DMS153 treated with DMSO at 0.1 percent for 48 hours (cell line): Measurements from ENCODE around the gene YIF1A.
"Not testable (repeated sequence)": the region's sequence is repeated elsewhere in the genome, so short reads cannot be mapped to it uniquely, and the experiment has no call there.

Source experiments
- DNase-seq: peaks from one replicate; lab custom pipeline; 2025; ENCODE audit not compliant: unreplicated experiment; lab: John Stamatoyannopoulos, UW

The YIF1A gene

GRCh38 chr11:66271816-66272215, 17.1 kb downstream of the YIF1A start:
- no peak for DNase-seq

DNA sequence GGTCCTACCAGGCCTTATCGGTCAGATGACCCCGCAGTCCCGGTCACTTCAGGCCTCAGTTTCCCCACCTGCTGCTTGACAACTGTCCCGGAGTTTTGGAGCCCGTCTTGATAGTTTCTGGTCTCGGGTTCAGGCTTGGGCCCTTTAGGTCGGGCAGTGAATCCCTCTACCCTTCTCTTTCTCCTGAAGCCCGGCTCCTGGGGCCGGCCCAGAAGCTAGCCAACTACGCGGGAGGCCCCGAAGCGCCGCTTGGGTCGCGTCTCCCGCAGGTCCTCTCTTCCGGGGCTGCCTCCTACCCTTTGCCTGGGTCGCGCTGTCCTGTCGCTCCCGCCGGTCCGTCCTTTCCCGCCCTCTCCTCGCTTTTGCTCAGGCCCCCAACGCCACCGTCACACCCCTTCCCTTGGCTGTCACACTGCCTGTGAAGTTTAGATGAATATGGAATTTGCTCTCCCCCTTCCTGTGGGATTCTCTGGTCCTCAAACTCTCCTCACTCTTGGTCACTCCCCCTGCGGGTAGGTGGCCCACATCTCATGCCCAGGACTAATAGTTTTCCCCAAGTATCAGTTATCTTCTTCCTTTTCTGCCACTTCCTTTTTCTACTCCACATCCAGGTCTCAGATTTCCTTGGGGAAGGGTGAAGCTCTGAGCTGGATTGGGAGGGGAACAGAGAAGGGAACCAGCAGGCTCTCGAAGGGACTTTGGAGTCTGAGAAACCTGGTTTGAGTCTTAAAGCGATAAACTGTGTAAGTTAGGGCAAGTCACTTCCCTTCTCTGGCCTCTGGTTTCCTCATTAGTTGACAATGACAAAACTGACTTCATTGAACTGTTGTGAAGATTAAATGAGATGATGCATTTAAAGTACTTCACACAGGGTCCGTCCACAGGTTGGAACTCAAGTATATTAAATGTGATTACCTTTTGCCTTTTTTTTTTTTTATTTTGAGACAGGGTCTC, 19.7 kb downstream of the YIF1A start:
- DNase-seq: no peak

DNA sequence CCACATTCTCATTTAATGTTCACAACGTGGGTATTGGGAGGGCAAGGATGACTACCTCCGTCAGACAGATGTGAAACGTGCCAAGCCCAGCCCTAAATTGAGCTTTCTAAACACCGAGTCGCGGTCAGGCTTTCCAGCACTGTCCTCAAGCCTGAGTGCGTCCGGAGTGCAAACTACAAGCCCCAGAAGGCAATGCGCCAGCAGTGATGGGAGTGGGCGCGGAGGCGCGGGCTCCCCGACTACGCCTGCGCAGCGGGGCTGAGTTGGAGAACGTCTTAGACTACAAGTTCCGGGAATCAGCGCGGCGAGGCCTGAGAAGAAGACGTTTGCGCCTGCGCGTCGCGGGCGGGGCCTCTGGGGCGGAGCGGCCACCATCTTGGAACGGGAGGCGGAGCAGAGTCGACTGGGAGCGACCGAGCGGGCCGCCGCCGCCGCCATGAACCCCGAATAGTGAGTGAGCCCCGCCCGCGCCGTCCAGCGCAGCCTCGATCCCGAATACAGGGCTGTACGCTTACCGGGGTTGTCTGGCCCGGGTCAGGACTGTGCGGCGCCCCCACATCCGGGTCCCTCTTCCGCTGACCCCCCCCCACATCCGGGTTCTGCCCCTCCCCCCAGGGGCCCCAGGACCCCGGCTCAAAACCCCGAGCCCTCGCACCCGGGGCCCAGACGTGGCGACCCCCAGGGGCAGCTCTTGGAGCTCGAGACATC, 20.5 kb downstream of the YIF1A start, which contains the start of gene RAB1B:
TSS of gene RAB1B (plus strand) at position 396 of the 708 bp plus-strand sequence. CDS start at position 437, 41 bp downstream.
- peak; percentile 97 for DNase-seq

DNA sequence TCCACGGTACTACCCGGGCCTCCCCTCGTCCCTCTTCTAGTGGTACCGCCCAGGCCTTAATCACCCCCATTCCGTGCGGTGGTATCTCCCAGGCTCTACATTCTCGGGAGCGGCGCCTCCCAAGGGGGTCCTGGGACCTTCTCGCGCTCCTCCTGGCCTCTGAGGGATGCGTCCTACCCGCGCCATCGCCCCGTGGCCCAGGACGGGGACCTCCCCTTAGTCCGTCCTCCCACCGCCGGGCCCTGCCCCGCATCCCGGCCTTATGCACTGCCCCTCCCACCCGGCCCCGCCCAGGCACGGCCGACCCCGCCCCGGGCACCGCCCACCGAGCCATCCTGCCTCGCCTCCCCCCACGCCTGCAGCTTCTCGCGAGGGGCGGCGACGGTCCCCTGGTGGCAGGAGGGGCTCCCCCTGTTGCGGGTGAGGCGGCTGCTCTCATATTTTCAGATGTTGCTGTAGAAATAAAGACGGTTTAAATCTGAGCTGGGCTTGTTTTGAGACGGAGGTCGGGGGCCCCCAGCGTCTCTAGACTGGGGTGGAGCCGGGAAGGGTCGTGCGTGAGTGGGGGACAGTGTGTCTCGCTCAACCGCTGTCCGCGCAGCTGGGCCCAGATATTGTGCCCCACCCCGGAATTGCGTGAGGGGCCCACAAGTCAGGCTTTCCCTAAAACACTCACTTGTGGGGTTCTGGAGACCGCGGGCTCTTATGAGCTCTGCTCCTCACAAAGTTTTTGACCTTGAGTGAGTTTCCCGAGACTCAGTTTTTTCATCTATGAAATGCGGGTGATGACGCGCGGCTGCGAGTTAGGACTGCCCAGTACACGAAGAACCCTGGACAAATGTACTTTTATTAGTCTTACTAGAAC, 21.3 kb downstream of the YIF1A start:
- DNase-seq: peak; percentile 44

DNA sequence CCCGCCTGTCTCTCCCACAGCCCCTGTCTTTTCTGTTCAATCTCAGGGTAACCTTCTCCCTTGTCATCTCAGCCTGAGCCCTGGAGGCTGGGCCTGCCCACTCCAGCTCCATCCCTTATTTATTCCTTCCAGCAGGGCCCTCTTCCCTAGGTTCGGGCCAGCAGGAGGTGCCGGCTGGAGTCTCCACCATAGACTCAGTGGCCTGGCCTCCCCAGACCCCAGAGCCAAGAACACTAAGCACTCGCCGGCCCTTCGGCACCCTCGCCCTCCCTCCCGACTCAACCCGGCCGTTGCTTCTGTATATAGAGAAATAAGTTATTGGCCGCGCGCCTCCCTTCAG, 21.9 kb downstream of the YIF1A start:
- DNase-seq: no peak

DNA sequence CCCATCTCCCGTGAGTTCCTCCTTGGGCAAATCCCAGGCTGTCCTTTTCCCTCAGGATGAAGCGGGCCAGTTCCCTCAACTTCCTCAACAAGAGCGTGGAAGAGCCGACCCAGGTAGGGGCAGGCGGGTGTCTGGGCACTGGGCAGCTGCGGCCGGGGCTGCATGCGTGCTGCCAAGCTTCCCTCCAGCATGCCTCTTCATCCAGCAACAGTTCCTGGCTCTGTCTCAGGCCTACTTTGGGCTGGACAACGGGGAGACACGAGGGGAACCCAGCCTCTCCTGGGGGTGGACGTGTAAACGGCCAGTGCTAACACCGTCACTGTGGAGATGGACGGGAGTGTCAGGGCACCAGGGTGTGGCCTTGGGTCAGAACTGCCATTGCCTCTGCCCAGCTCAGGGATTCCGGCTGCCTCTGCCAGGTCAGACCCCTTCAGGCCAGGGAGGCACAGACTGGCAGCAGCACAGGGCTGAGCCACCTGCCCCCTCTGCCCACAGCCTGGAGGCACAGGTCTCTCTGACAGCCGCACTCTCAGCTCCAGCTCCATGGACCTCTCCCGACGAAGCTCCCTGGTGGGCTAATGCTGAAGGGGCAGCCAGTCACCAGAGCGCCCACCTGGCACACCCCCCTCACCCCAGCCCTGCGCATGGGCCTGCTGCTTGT, 22.4 kb downstream of the YIF1A start:
- DNase-seq: no peak

DNA sequence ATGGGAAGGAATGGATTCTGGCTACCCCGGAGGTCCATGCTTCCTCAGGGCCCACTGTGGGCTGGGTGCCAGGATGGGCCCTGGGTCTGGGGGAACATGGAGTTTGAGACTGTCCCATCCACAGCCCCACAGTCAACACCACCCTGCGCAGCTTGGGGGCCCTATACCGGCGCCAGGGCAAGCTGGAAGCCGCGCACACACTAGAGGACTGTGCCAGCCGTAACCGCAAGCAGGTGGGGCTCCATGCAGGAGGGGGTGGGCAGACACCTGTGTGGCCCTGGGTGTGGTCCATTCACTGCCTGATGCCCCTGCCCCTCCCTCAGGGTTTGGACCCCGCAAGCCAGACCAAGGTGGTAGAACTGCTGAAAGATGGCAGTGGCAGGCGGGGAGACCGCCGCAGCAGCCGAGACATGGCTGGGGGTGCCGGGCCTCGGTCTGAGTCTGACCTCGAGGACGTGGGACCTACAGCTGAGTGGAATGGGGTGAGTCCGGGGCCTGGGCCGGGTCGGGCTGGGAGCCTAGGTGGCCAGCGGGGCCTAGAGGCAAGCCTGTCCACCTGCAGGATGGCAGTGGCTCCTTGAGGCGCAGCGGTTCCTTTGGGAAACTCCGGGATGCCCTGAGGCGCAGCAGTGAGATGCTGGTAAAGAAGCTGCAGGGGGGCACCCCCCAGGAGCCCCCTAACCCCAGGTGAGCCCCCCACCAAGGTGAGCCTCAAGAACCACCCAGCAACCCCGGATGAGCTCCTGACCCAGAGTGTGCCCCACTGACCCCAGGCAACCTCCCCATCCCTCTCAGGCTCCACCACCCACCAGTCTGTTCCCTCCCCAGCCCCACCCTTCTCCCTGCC, 23.2 kb downstream of the YIF1A start:
- DNase-seq: no peak

DNA sequence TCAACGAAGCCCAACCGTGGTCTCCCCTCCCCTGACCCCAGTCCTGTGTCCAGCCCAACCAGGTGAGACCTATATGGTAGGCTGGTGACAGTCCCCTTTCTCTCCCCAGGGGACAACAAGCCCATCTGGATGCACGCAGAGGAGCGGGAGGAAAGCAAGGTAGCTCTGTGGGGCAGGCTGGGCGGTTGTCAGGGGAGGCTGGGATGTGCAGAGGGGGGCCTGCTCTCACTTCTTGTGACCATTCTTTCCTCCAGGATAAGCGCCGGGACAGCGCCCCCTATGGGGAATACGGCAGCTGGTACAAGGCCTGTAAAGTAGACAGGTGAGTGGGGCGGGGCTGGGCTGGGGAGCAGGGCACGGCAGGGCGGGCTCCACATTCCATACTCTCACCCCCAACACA, 24.0 kb downstream of the YIF1A start:
- no peak for DNase-seq

GRCh38 chr11:66264383-66264782, 24.6 kb downstream of the YIF1A start:
- DNase-seq: no peak

DNA sequence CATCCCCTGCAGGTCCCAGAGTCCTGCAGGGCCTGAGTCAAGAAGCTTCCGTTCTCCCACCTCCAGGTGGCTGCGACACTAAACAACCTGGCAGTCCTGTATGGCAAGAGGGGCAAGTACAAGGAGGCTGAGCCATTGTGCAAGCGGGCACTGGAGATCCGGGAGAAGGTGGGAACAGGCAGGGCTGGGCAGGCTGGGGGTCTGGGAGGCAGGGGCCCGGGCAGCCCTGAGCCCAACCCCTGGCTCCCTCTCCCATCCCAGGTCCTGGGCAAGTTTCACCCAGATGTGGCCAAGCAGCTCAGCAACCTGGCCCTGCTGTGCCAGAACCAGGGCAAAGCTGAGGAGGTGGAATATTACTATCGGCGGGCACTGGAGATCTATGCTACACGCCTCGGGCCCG, 25.2 kb downstream of the YIF1A start:
- no peak for DNase-seq

- no peak for DNase-seq
Observed at GRCh38 chr11:66263231-66263630, 25.7 kb downstream of the YIF1A start.

GRCh38 chr11:66262696-66263095, 26.2 kb downstream of the YIF1A start:
- DNase-seq: no peak

DNA sequence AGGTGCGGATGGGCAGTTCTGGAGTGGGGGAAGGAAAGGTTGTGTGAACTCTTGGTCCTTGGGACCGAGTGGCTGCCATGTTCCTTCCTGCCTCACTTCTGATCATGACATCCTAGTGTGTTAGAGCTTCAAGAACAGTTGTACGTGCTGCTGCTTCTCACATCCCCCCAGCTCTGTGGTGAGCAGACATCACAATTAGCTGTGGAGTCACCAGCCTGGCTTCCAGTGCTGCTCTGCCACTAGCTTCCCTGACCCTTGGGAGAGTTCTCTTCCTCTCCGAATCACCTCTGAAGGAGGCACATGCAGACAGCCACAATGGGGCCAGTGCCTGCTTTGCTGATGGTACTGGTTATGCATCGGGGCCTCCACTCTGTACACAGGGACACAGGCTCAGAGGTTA, 26.8 kb downstream of the YIF1A start:
- DNase-seq: no peak

GRCh38 chr11:66261578-66261977, 27.4 kb downstream of the YIF1A start:
- DNase-seq: no peak

DNA sequence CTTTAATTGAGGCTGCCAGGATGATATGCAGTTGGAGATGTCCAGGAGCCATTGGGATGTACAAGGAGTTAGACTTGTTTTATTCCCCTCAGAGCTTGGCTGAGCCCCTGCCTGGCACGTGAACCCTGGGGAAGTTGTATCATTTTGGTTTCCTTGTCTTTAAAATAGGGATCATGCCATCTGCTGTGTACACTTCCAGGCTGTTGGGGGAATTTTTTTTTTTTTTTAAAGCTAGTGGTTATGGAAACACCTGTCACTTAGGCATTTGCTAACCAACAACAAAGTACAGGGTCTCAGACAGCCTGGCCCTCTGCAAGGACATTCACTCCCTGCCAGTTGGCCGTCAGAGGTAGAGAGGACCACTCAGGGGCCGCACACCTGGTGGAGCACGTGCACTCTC, 29.0 kb downstream of the YIF1A start:
- no peak for DNase-seq

DNA sequence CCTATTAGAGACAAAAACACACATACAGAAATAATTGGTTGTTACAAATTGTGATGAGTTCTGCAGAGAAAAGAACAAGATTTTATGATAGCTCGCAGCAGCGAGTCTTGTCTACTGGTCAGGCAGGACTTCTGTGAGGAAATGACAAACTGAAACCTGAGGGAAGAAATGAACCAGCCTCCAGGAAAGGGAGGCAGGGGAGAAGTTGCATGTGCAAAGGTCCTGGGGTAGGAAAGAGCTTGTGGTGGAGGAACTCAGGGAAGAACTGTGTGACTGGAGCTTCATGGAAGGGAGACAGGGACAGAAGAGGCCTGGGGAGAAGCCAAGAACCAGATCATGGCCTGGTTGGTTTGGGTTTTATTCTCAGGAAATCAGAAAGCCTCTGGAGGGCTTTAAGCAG, 29.7 kb downstream of the YIF1A start:
- no peak for DNase-seq

- no peak for DNase-seq
Observed at GRCh38 chr11:66258473-66258893, 30.5 kb downstream of the YIF1A start.

DNA sequence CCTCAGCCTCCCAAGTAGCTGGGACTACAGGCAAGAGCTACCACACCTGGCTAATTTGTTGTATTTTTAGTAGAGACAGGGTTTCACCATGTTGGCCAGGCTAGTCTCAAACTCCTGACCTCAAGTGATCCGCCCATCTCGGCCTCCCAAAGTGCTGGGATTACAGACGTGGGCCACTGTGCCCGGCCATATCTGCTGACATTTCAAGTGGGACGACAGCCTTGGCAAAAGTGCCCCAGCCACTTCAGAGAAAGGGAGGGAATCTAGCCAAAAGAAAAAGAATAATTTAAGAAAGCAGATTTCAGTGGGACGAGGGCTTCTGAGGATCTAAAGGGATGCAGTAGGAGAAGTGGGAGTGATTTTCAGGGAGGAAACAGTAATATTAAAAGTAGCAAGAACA, 35.9 kb downstream of the YIF1A start:
- DNase-seq: not testable (repeated sequence)

DNA sequence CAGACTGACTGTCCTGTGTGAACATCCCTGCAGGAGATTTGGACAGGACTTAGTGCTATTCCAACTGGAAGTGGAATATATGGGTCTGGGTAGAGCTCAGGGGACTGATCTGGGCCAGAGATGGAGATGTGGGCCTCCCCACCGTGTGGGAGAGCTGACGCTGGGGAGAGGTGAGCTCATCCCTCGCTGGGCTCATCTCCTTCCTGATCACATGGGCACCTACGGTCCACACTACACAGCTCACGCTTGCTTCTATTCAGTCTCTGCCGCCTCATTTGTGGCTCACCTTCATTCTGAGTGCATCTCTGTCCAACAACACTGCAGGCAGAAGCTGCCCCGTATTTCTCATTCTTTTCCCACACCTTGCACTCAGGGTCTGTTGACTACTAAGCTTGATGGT, 37.1 kb downstream of the YIF1A start:
- DNase-seq: no peak

GRCh38 chr11:66248903-66249302, 40.0 kb downstream of the YIF1A start:
- DNase-seq: no peak
